B cell (primary cell): ENCODE results near the gene DYRK1A. TPM values are rescaled to one million over a fixed set of nuclear protein-coding genes. Genes with fewer than 3 reads are reported as not detected.

ENCODE experiments used
- ATAC-seq: fragments of 200-7000 bp; cut with Tn5 transposase; one replicate; pipeline ENCODE4 v1.10.0; 2021; ENCODE audit warnings: low read depth, mild to moderate bottlenecking, moderate number of reproducible peaks, moderate library complexity
- CTCF ChIA-PET: fragments of 350-600 bp; sonication (Branson Sonifier 250); formaldehyde crosslinking; loops from one replicate; lab custom pipeline; 2021; ENCODE audit warnings: antibody characterized with exemption, inconsistent platforms; lab: Charles Lee
- POLR2A ChIA-PET: fragments of 350-600 bp; sonication (Branson Sonifier 250); formaldehyde crosslinking; loops from one replicate; lab custom pipeline; 2021; ENCODE audit warnings: antibody characterized with exemption; lab: Charles Lee
- DNase-seq: peaks from one replicate; pipeline ENCODE4 v3.0.0; 2013
- H2AFZ ChIP-seq: 2 replicates; pipeline ENCODE4 v1.6.1; 2012; ENCODE audit warnings: mild to moderate bottlenecking, low read depth, low read length; ENCODE audit not compliant: insufficient read depth, poor library complexity, severe bottlenecking
- H3K27ac ChIP-seq, 2 donors: 1 replicate in 1 of 2; 2 replicates in 1 of 2; pipeline ENCODE4 v1.5.1; 2012 to 2013; ENCODE audit warnings: low read length in 2 of 2, mild to moderate bottlenecking in 2 of 2, moderate library complexity in 1 of 2
- H3K27me3 ChIP-seq, 4 experiments: fragments of 200-600 bp in 1 of 4; sonication (generic) in 1 of 4; replicated peaks in 1 of 4; 1 replicate in 2 of 4; 2 replicates in 2 of 4; pipeline versions ENCODE4 v1.6.1 to v1.7.0; 2013 to 2016; ENCODE audit warnings: low read length in 3 of 4, mild to moderate bottlenecking in 2 of 4, mixed read lengths in 1 of 4, moderate library complexity in 1 of 4; ENCODE audit not compliant: insufficient read depth in 4 of 4, control insufficient read depth in 3 of 4; ENCODE audit errors: control extremely low read depth in 1 of 4
- H3K36me3 ChIP-seq, 2 experiments: replicated peaks in 1 of 2; 1 replicate in 1 of 2; 2 replicates in 1 of 2; pipeline versions ENCODE4 v1.6.1 to v1.7.1; 2013; ENCODE audit warnings: low read length in 1 of 2; ENCODE audit not compliant: insufficient read depth in 2 of 2, control insufficient read depth in 1 of 2; ENCODE audit errors: control extremely low read depth in 1 of 2, extremely low read depth in 1 of 2
- H3K4me1 ChIP-seq, 2 donors: fragments of 200-600 bp in 1 of 2; sonication (generic) in 1 of 2; 1 replicate in 1 of 2; 2 replicates in 1 of 2; pipeline versions ENCODE4 v1.5.1 to v1.6.1; 2013 to 2017; ENCODE audit warnings: low read length in 2 of 2; ENCODE audit not compliant: control insufficient read depth in 2 of 2, insufficient read depth in 2 of 2
- H3K4me2 ChIP-seq: replicated peaks from 2 replicates; pipeline ENCODE3; 2012; ENCODE audit warnings: mild to moderate bottlenecking, low read depth, low read length; ENCODE audit not compliant: poor library complexity, severe bottlenecking
- H3K4me3 ChIP-seq, 5 experiments: fragments of 200-600 bp in 1 of 5; sonication (generic) in 1 of 5; 1 replicate in 3 of 5; 2 replicates in 2 of 5; pipeline versions ENCODE4 v1.5.1 to v1.7.0; 2011 to 2016; ENCODE audit warnings: low read length in 4 of 5, mild to moderate bottlenecking in 4 of 5, low read depth in 2 of 5, control low read depth in 1 of 5, moderate library complexity in 1 of 5; ENCODE audit not compliant: insufficient read depth in 1 of 5; ENCODE audit errors: control extremely low read depth in 1 of 5, extremely low read depth in 1 of 5
- H3K79me2 ChIP-seq: fragments of 200-600 bp; sonication (generic); one replicate; pipeline ENCODE4 v1.6.0; 2016; ENCODE audit warnings: low read length; ENCODE audit not compliant: control insufficient read depth, insufficient read depth
- H3K9ac ChIP-seq: fragments of 200-600 bp; sonication (generic); 2 replicates; pipeline ENCODE4 v1.6.1; 2017; ENCODE audit warnings: mild to moderate bottlenecking, low read length, moderate library complexity
- H3K9me3 ChIP-seq, 3 donors: one replicate each; pipeline versions ENCODE4 v1.6.1 to v1.7.1; 2013; ENCODE audit warnings: low read length in 2 of 3; ENCODE audit not compliant: control insufficient read depth in 2 of 3, insufficient read depth in 1 of 3; ENCODE audit errors: control extremely low read depth in 1 of 3
- H4K20me1 ChIP-seq: 2 replicates; pipeline ENCODE4 v1.6.0; 2012; ENCODE audit warnings: mild to moderate bottlenecking, low read length; ENCODE audit not compliant: insufficient read depth, control insufficient read depth, poor library complexity, severe bottlenecking
- H3K27ac Mint-ChIP-seq: one replicate; pipeline ENCODE4 v1.8.0; 2021; ENCODE audit warnings: mixed read lengths
- H3K27me3 Mint-ChIP-seq: one replicate; pipeline ENCODE4 v1.8.0; 2021; ENCODE audit warnings: mixed read lengths
- H3K4me1 Mint-ChIP-seq: one replicate; pipeline ENCODE4 v1.8.0; 2021; ENCODE audit warnings: mixed read lengths
- H3K4me3 Mint-ChIP-seq: one replicate; pipeline ENCODE4 v1.8.0; 2021; ENCODE audit warnings: mixed read lengths
- H3K9me3 Mint-ChIP-seq: one replicate; pipeline ENCODE4 v1.8.0; 2022; ENCODE audit warnings: mixed read lengths; ENCODE audit not compliant: insufficient read depth
- EZH2 ChIP-seq: IDR thresholded peaks from 2 replicates; pipeline ENCODE4 v1.6.1; 2012; ENCODE audit warnings: borderline replicate concordance, low read depth, mild to moderate bottlenecking, moderate library complexity, low read length; ENCODE audit not compliant: insufficient read depth, poor library complexity, severe bottlenecking
- WGBS: methylation state at CpG from one replicate; pipeline ENCODE4 v1.1.5; 2013; ENCODE audit warnings: missing lambda C conversion rate; ENCODE audit not compliant: insufficient coverage; 5-methylcytosine and 5-hydroxymethylcytosine counted together
- intact Hi-C: fragments of 100-400 bp; cut with micrococcal nuclease; formaldehyde crosslinking; loops from one replicate; pipeline ENCODE4 v1.10.0; 2022
- polyA plus RNA-seq: library from polyadenylated mRNA; depleted of rRNA; stranded (reverse); fragments of >200 nt; gene quantifications from 2 replicates; pipeline ENCODE4 v1.2.3, GENCODE V29; 2012
- total RNA-seq, 2 donors: library from RNA; stranded (reverse); fragments of 120-200 nt in 1 of 2; gene quantifications; 1 replicate in 1 of 2; 2 replicates in 1 of 2; pipeline versions ENCODE4 v1.2.3 to v1.2.4, GENCODE V29; 2013 to 2022
- TF ChIP-seq, protein P1 (sequence below): fragments of 200-600 bp; IDR thresholded peaks from one replicate; pipeline ENCODE4 v1.8.0; 2022; ENCODE audit warnings: antibody characterized with exemption, mild to moderate bottlenecking

Gene DYRK1A
- total and polyA plus RNA-seq, 2 donors (not counting 1 experiment from before 2014, with no cell fraction given) = 46.6 to 147 TPM

DNA sequence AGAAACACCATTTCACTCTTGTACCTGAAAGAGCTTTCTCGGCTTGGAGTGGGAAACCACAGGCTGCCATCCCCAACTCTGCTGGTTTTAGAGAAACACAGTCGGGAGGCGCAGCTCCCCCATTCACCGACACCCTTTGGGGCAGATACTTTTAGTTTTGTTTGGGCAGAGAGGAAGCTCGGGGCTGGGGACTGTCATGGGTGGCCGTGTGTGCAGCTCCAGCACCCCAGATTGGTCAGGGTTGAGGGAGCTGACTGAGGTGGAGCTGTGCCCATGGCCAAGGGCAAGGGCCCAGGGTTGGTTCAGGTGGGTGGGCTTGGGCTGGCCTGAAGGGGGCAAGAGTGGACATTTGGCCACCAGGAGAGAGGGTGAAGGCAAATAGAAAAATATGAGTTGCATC lies 163.1 kb downstream of the DYRK1A start:
- H3K27ac ChIP-seq = no peak overlapping the region
- ATAC-seq (no peak), DNase-seq (no peak)
- CTCF ChIA-PET = no interaction called here
- no peak overlapping the region for H3K4me2 ChIP-seq
- H2AFZ ChIP-seq = no peak overlapping the region
- no peaks in the 10 kb centered on the region for H3K4me1 Mint-ChIP-seq
- H4K20me1 ChIP-seq = no peaks in the 10 kb centered on the region
- WGBS = 79% methylated on average over 6 of the region's 6 CpGs
- peaks cover 20% of the 10 kb centered on the region for H3K27me3 Mint-ChIP-seq
- TF ChIP-seq, protein P1, sequence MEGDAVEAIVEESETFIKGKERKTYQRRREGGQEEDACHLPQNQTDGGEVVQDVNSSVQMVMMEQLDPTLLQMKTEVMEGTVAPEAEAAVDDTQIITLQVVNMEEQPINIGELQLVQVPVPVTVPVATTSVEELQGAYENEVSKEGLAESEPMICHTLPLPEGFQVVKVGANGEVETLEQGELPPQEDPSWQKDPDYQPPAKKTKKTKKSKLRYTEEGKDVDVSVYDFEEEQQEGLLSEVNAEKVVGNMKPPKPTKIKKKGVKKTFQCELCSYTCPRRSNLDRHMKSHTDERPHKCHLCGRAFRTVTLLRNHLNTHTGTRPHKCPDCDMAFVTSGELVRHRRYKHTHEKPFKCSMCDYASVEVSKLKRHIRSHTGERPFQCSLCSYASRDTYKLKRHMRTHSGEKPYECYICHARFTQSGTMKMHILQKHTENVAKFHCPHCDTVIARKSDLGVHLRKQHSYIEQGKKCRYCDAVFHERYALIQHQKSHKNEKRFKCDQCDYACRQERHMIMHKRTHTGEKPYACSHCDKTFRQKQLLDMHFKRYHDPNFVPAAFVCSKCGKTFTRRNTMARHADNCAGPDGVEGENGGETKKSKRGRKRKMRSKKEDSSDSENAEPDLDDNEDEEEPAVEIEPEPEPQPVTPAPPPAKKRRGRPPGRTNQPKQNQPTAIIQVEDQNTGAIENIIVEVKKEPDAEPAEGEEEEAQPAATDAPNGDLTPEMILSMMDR = no peak
- TF ChIP-seq EZH2 = no peak
- H3K9me3 Mint-ChIP-seq = no peaks in the 10 kb centered on the region
- no peak overlapping the region for H3K27ac Mint-ChIP-seq
- H3K36me3 ChIP-seq = no peaks in the 10 kb centered on the region
- H3K27me3 ChIP-seq = peaks cover 0 to 26% (median 13%) of the 10 kb centered on the region in 4 experiments
- no peak overlapping the region for H3K9ac ChIP-seq
- no peak overlapping the region for H3K4me3 Mint-ChIP-seq
- no peaks in the 10 kb centered on the region for H3K4me1 ChIP-seq
- H3K79me2 ChIP-seq = no peaks in the 10 kb centered on the region
- intact Hi-C loops = no loop called here
- POLR2A ChIA-PET = no interaction called here
- no peak overlapping the region for H3K4me3 ChIP-seq
- H3K9me3 ChIP-seq = peaks cover 0 to 15% (median 0%) of the 10 kb centered on the region in 3 donors

DNA sequence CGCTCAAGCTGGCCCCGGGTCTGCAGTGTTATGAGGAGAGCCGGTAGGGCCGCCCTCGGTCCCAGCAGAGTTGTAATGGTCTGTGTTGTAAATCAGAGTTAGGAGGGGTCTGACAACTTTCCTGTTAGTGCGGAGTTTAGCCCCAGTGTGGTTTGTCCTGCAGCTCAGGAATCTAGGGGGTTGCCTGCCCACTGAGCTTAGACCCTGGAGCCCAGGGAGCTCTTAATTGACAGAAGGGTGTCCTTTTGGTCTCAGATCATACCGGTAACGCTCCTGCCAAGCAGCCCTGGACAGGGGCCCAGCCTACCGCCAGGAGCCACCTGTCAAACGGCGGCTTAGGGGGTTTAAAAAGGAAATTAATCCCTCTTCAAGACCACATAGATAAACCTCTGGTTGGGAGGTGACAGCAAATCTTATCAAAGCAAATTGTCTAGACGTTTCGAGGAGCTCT lies 164.4 kb downstream of the DYRK1A start:
- POLR2A ChIA-PET = no interaction called here
- H3K27me3 Mint-ChIP-seq = peaks cover 30% of the 10 kb centered on the region
- CTCF ChIA-PET = no interaction called here
- no peak overlapping the region for H3K4me3 ChIP-seq
- H2AFZ ChIP-seq = no peak overlapping the region
- peaks cover 0 to 39% (median 16%) of the 10 kb centered on the region in 4 experiments for H3K27me3 ChIP-seq
- no peak overlapping the region for H3K27ac ChIP-seq
- 62% methylated on average over 7 of the region's 13 CpGs for WGBS
- H3K9me3 Mint-ChIP-seq = peaks cover 2% of the 10 kb centered on the region
- H3K36me3 ChIP-seq = no peaks in the 10 kb centered on the region
- H4K20me1 ChIP-seq = no peaks in the 10 kb centered on the region
- H3K4me1 Mint-ChIP-seq = no peaks in the 10 kb centered on the region
- ATAC-seq (no peak), DNase-seq (no peak)
- H3K4me1 ChIP-seq = no peaks in the 10 kb centered on the region
- no peak overlapping the region for H3K27ac Mint-ChIP-seq
- no peak overlapping the region for H3K9ac ChIP-seq
- H3K9me3 ChIP-seq = peaks cover 0 to 22% (median 0%) of the 10 kb centered on the region in 3 donors
- H3K79me2 ChIP-seq = no peaks in the 10 kb centered on the region
- TF ChIP-seq, protein P1 = no peak
- TF ChIP-seq EZH2 = no peak
- H3K4me2 ChIP-seq = no peak overlapping the region
- H3K4me3 Mint-ChIP-seq = no peak overlapping the region
- intact Hi-C loops = no loop called here
